ENCODE data around the gene RALGAPA2. TPM values are rescaled to one million over a fixed set of nuclear protein-coding genes. Genes with fewer than 3 reads are reported as not detected.

RALGAPA2 gene
- total RNA-seq, 4 donors from 2014 or later, result 20.5 to 42.9 (median 29.6) TPM

- H3K4me3 ChIP-seq, result no peak overlapping the region
- H3K9me3 ChIP-seq, result no peaks in the 10 kb centered on the region
- no peak for DNase-seq (ENCODE audit: low spot score in 2 of 2)
- TF ChIP-seq, protein P1, sequence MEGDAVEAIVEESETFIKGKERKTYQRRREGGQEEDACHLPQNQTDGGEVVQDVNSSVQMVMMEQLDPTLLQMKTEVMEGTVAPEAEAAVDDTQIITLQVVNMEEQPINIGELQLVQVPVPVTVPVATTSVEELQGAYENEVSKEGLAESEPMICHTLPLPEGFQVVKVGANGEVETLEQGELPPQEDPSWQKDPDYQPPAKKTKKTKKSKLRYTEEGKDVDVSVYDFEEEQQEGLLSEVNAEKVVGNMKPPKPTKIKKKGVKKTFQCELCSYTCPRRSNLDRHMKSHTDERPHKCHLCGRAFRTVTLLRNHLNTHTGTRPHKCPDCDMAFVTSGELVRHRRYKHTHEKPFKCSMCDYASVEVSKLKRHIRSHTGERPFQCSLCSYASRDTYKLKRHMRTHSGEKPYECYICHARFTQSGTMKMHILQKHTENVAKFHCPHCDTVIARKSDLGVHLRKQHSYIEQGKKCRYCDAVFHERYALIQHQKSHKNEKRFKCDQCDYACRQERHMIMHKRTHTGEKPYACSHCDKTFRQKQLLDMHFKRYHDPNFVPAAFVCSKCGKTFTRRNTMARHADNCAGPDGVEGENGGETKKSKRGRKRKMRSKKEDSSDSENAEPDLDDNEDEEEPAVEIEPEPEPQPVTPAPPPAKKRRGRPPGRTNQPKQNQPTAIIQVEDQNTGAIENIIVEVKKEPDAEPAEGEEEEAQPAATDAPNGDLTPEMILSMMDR (IDR thresholded peaks at IDR 0.05), result no peak
- no peak for TF ChIP-seq POLR2A (IDR thresholded peaks at IDR 0.05)
- TF ChIP-seq EP300 (IDR thresholded peaks at IDR 0.05), result no peak
- H3K27me3 ChIP-seq, result no peaks in the 10 kb centered on the region
- H3K36me3 ChIP-seq, result peaks cover 0 to 18% (median 0%) of the 10 kb centered on the region in 3 donors
- no peak overlapping the region for H3K27ac ChIP-seq
- WGBS, 2 donors, result 57 to 71% methylated on average over 16 of the region's 16 CpGs
- H3K4me1 ChIP-seq, result peaks cover 0 to 12% (median 0%) of the 10 kb centered on the region in 4 donors
Observed at GRCh38 chr20:20440481-20440880, 272.0 kb downstream of the RALGAPA2 start.

GRCh38 chr20:20439602-20440190, 272.7 kb downstream of the RALGAPA2 start:
- Histone ChIP-seq H3K4me1 (peaks cover 0 to 12% (median 0%) of the 10 kb centered on the region in 4 donors), H3K9me3 (no peaks in the 10 kb centered on the region), H3K27ac (no peak overlapping the region), H3K27me3 (no peaks in the 10 kb centered on the region), H3K36me3 (peaks cover 0 to 23% (median 0%) of the 10 kb centered on the region in 3 donors), H3K4me3 (no peak overlapping the region)
- 84 to 91% methylated on average over 5 of the region's 5 CpGs for WGBS, 2 donors
- DNase-seq (ENCODE audit: low spot score in 2 of 2), result no peak
- TF ChIP-seq, protein P1 (IDR thresholded peaks at IDR 0.05), result no peak
- TF ChIP-seq POLR2A (IDR thresholded peaks at IDR 0.05) (no peak), EP300 (IDR thresholded peaks at IDR 0.05) (no peak)

DNA sequence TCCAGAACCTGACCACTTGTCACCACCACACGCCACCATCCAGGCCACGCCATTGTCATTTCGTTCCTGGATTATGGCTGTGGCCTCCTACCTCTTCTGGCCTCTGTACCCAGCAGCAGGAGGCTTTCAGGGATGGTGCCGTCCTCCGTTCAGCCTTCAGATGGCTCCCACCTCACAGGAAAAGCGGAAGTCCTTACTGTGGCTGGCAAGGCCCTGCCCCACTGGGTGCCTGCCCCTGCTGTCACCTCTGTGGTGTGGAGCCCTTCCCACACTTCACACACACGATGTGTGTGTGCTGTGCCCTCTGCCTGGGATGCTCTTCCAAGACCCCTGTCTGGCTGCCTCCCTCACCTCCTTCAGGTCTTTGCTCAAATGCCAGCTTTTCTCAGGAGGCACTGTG, 275.1 kb downstream of the RALGAPA2 start:
- H3K36me3 ChIP-seq, result peaks cover 0 to 25% (median 0%) of the 10 kb centered on the region in 3 donors
- H3K4me1 ChIP-seq, result peaks cover 0 to 12% (median 0%) of the 10 kb centered on the region in 4 donors
- no peak overlapping the region for H3K4me3 ChIP-seq
- H3K9me3 ChIP-seq, result no peaks in the 10 kb centered on the region
- H3K27ac ChIP-seq, result no peak overlapping the region
- DNase-seq (ENCODE audit: low spot score in 2 of 2), result no peak
- WGBS, 2 donors, result 93 to 94% methylated on average over 7 of the region's 7 CpGs
- TF ChIP-seq EP300 (IDR thresholded peaks at IDR 0.05), result no peak
- TF ChIP-seq, protein P1 (IDR thresholded peaks at IDR 0.05), result no peak
- no peak for TF ChIP-seq POLR2A (IDR thresholded peaks at IDR 0.05)
- no peaks in the 10 kb centered on the region for H3K27me3 ChIP-seq

GRCh38 chr20:20436689-20437088, 275.8 kb downstream of the RALGAPA2 start:
- Histone ChIP-seq H3K4me3 (no peak overlapping the region), H3K27me3 (no peaks in the 10 kb centered on the region), H3K9me3 (no peaks in the 10 kb centered on the region), H3K4me1 (peaks cover 0 to 12% (median 0%) of the 10 kb centered on the region in 4 donors), H3K36me3 (peaks cover 0 to 25% (median 0%) of the 10 kb centered on the region in 3 donors), H3K27ac (no peak overlapping the region)
- no peak for DNase-seq (ENCODE audit: low spot score in 2 of 2)
- 96 to 97% methylated on average over 14 to 16 of the region's 16 CpGs for WGBS, 2 donors
- TF ChIP-seq, protein P1 (IDR thresholded peaks at IDR 0.05), result no peak
- no peak for TF ChIP-seq EP300 (IDR thresholded peaks at IDR 0.05)
- no peak for TF ChIP-seq POLR2A (IDR thresholded peaks at IDR 0.05)

DNA sequence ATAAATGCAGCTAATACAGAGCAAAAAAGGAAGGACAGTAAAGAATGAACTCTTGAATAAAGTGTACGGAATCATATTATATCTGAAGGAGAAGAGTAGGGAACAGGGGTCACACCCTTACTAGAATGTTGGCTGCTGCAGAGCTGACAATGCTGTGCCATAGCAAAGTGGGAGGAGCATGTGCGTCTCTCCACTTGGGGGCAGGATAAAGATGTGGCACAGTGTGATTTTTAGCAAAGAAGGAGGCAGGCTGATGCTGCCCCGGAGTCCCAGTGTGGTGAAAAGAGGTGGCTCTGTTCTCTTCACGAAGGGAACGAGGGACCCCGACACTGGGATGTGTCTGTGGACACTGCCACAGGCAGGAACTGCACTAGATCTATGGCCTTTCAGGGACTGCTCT, 277.0 kb downstream of the RALGAPA2 start:
- no peak overlapping the region for H3K4me3 ChIP-seq
- H3K27ac ChIP-seq, result no peak overlapping the region
- no peaks in the 10 kb centered on the region for H3K9me3 ChIP-seq
- WGBS, 2 donors, result 51 to 53% methylated on average over 6 of the region's 6 CpGs
- H3K4me1 ChIP-seq, result peaks cover 0 to 2% (median 0%) of the 10 kb centered on the region in 4 donors
- no peaks in the 10 kb centered on the region for H3K27me3 ChIP-seq
- TF ChIP-seq, protein P1 (IDR thresholded peaks at IDR 0.05), result peak in 3 of 5 experiments; percentile 19 to 22 (median 21)
- TF ChIP-seq POLR2A (IDR thresholded peaks at IDR 0.05), result no peak
- no peak for DNase-seq (ENCODE audit: low spot score in 2 of 2)
- H3K36me3 ChIP-seq, result peaks cover 0 to 23% (median 0%) of the 10 kb centered on the region in 3 donors

Data from tibial nerve (tissue), 4 donors.